AG04449 (cell line): ENCODE data around the gene SLC25A18.

Experiments used
- CTCF ChIA-PET: fragments of 350-600 bp; formaldehyde crosslinking; extraction: SDS; loops from one replicate; lab custom pipeline; 2021; ENCODE audit warnings: antibody characterized with exemption; lab: Yijun Ruan, JAX
- POLR2A ChIA-PET: fragments of 400-600, 350-600 bp; formaldehyde crosslinking; extraction: SDS; loops from one replicate; lab custom pipeline; 2020; ENCODE audit warnings: antibody characterized with exemption, inconsistent platforms; lab: Yijun Ruan, JAX
- DNase-seq: peaks from one replicate; pipeline ENCODE4 v3.0.0-alpha.2; 2010; ENCODE audit warnings: low read depth, low spot score
- H3K4me3 ChIP-seq: 2 replicates; pipeline ENCODE4 v1.5.1; 2011; ENCODE audit warnings: low read depth, mild to moderate bottlenecking, control low read depth, low read length
- TF ChIP-seq, protein P1 (sequence below): IDR thresholded peaks from one replicate; pipeline ENCODE4 v1.5.1; 2011; ENCODE audit warnings: mild to moderate bottlenecking, moderate library complexity, low read length, control low read depth, inconsistent platforms; ENCODE audit not compliant: insufficient read depth; ENCODE audit errors: missing control alignments

Gene SLC25A18

DNA sequence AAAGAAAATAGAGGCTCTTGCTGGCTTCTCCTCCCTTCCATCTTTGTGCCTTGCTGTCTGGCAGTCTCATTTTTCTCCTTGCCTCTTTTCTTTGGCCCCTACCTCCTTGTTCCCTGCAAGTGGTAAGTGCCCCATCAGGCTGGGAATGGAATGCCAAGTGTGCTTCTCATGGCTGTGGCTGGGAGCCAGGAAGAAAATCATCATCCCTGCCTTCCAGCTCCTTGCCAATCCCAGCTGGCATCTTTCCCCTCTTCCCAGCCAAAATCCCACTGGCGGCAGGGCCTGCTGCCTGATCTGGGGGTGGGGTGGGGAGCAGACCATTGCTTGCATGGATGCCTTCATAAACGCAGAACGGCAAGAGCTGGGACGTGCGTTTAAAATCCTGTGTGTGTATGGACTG, 27.0 kb upstream of the SLC25A18 start:
- CTCF ChIA-PET: interaction anchor here (0.9 to 1.6 kb wide), 4 partner anchors 10 to 461 kb away, joined by 3 read pairs; no protein-coding TSS in a partner anchor
- TF ChIP-seq, protein P1, sequence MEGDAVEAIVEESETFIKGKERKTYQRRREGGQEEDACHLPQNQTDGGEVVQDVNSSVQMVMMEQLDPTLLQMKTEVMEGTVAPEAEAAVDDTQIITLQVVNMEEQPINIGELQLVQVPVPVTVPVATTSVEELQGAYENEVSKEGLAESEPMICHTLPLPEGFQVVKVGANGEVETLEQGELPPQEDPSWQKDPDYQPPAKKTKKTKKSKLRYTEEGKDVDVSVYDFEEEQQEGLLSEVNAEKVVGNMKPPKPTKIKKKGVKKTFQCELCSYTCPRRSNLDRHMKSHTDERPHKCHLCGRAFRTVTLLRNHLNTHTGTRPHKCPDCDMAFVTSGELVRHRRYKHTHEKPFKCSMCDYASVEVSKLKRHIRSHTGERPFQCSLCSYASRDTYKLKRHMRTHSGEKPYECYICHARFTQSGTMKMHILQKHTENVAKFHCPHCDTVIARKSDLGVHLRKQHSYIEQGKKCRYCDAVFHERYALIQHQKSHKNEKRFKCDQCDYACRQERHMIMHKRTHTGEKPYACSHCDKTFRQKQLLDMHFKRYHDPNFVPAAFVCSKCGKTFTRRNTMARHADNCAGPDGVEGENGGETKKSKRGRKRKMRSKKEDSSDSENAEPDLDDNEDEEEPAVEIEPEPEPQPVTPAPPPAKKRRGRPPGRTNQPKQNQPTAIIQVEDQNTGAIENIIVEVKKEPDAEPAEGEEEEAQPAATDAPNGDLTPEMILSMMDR: no peak
- POLR2A ChIA-PET: no interaction called here
- DNase-seq: no peak
- no peak overlapping the region for H3K4me3 ChIP-seq

DNA sequence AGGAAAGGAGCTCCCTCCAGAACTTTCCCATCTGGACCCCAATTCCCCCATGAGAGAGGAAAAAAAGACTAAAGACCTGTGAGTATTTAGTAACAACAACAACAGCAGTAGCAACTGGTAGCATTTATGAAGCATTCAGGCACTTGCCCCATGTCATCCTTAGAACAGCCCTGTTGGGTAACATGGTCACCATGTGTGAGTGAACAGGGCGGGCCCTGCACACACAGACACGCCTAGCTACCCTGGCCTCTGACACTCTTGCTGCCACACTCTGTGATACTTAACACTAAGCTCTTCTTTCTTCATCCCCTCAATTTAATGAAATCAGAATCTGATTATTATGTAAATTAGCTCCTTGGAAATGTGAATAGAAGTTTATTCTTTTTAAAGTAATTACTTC, 26.1 kb upstream of the SLC25A18 start:
- ChIA-PET POLR2A (no interaction called here), CTCF (interaction anchor here (0.9 to 1.6 kb wide), 3 partner anchors 9 to 462 kb away, joined by 3 read pairs; no protein-coding TSS in a partner anchor)
- TF ChIP-seq, protein P1: no peak
- no peak for DNase-seq
- H3K4me3 ChIP-seq: no peak overlapping the region

DNA sequence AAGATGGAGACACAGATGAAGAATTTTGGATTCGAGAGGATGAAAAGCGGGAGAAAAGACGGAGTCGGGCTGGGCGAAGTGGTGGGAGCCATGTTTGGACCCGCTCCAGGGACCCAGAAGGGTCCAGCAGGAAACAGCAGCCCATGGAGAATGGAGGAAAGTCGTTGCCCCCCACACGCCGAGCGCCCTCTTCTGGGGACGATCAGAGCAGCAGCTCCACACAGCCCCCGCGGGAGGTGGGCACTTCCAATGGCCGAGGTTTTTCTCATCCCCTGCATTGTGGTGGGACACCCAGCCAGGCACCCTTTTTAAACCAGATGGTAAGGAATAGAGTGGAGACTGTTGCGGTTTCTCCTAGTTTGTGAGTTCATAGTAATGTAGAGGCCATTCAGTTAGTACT, 22.8 kb upstream of the SLC25A18 start:
- POLR2A ChIA-PET: no interaction called here
- TF ChIP-seq, protein P1: no peak
- H3K4me3 ChIP-seq: no peak overlapping the region
- CTCF ChIA-PET: no interaction called here
- DNase-seq: no peak

DNA sequence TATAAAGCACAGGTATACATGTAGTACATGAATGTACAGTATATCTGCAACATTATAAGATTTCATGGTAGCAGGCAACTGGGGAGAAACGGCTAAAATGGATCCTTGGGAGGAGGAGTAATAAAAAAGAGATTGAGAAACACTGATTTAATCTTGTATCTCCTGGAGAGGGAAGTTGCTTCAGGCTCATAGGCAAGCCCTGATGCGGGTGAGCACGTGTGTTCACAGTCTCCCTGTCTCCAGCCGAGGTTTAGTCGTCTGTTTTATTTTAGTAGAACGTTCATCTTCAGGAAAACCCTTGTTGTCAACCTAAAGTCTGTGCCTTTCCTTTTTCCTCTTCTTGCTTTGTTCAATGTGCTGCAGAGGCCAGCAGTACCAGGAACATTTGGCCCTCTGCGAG, 21.8 kb upstream of the SLC25A18 start:
- CTCF ChIA-PET: interaction anchor here (1.7 kb wide), 1 partner anchor 17 kb away, joined by 4 read pairs; no protein-coding TSS in a partner anchor
- no peak overlapping the region for H3K4me3 ChIP-seq

DNA sequence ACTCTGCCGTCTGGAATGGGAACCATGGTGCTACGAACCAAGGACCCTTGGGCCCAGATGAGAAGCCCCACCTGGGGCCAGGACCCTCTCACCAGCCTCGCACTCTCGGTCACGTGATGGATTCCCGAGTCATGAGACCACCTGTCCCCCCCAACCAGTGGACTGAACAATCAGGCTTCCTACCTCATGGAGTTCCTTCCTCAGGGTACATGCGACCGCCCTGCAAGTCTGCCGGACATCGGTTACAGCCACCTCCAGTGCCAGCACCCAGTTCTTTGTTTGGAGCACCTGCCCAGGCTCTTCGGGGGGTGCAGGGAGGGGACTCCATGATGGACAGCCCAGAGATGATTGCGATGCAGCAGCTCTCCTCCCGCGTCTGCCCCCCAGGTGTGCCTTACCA, 20.8 kb upstream of the SLC25A18 start:
- TF ChIP-seq, protein P1: no peak
- no peak overlapping the region for H3K4me3 ChIP-seq
- no peak for DNase-seq
- POLR2A ChIA-PET: no interaction called here
- CTCF ChIA-PET: interaction anchor here (1.7 kb wide), 1 partner anchor 16 kb away, joined by 4 read pairs; no protein-coding TSS in a partner anchor

More for the DNA sequence above, 21.8 kb upstream of the SLC25A18 start:
- POLR2A ChIA-PET: no interaction called here
- no peak for DNase-seq
- TF ChIP-seq, protein P1: no peak

DNA sequence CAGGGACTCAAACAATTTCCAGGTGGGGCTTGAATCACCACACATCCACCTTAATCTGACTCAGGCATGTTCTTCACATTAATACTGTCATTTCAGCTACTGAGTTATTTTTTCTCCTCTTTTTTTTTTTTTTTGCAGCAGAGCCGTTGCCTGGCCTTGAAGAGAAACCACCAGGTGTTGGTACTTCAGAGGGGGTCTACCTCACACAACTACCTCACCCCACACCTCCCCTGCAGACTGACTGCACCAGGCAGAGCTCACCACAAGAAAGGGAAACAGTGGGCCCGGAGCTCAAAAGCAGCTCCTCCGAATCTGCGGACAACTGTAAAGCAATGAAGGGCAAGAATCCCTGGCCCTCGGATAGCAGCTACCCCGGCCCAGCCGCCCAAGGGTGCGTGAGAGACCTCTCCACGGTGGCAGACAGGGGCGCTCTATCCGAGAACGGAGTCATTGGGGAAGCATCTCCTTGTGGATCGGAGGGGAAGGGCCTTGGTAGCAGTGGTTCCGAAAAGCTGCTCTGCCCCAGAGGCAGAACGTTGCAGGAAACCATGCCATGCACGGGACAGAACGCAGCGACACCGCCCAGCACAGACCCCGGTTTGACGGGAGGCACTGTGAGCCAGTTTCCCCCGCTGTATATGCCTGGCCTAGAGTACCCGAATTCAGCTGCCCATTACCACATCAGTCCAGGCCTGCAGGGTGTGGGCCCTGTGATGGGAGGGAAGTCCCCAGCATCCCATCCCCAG, 15.1 kb upstream of the SLC25A18 start:
- H3K4me3 ChIP-seq: no peak overlapping the region
- ChIA-PET CTCF (interaction anchor here (1.3 kb wide), 1 partner anchor 11 kb away, joined by 3 read pairs; no protein-coding TSS in a partner anchor), POLR2A (no interaction called here)
- DNase-seq: no peak
- TF ChIP-seq, protein P1: no peak
